H1 (cell line): ENCODE data around the gene TP53I3. TPM values are rescaled to one million over a fixed set of nuclear protein-coding genes. Genes with fewer than 3 reads are reported as not detected.

ENCODE experiments used
- ASH2L ChIP-seq: fragments of 200-600, 300-600 bp; sonication (generic); IDR thresholded peaks from one replicate; pipeline ENCODE4 v1.7.1; 2017; ENCODE audit warnings: low read length
- CBX8 ChIP-seq: fragments of 300-800, 300-1000 bp; sonication (generic); IDR thresholded peaks from 2 replicates; pipeline ENCODE4 v1.7.1; 2016; ENCODE audit warnings: low read depth, low read length, borderline replicate concordance
- CEBPB ChIP-seq: IDR thresholded peaks from 2 replicates; pipeline ENCODE4 v1.6.1; 2012; ENCODE audit warnings: low read depth, low read length
- CHD1 ChIP-seq: IDR thresholded peaks from 2 replicates; pipeline ENCODE4 v1.6.1; 2012; ENCODE audit warnings: low read depth, low read length, improper control_type of control experiment
- CHD7 ChIP-seq: fragments of 300-600 bp; sonication (generic); IDR thresholded peaks from 2 replicates; pipeline ENCODE4 v1.7.1; 2012; ENCODE audit warnings: low read length, moderate library complexity, mild to moderate bottlenecking, inconsistent platforms; ENCODE audit not compliant: insufficient replicate concordance
- CREB1 ChIP-seq: IDR thresholded peaks from 2 replicates; pipeline ENCODE4 v1.6.1; 2012; ENCODE audit warnings: inconsistent platforms
- CTCF ChIP-seq, 3 experiments: IDR thresholded peaks; 1 replicate in 2 of 3; 2 replicates in 1 of 3; pipeline versions ENCODE4 v1.5.1 to v1.6.1; 2011; ENCODE audit warnings: low read length in 3 of 3, mild to moderate bottlenecking in 3 of 3, inconsistent platforms in 2 of 3, low read depth in 1 of 3, moderate library complexity in 1 of 3; ENCODE audit not compliant: insufficient read depth in 1 of 3; ENCODE audit errors: control extremely low read depth in 1 of 3
- polyA plus RNA-seq, 7 experiments: library from polyadenylated mRNA; depleted of rRNA in 3 of 7; stranded (reverse) in 5 of 7; unstranded in 2 of 7; fragments of >200 nt in 5 of 7; fragments of 200-250 nt in 2 of 7; gene quantifications; 1 replicate in 5 of 7; 2 replicates in 1 of 7; 4 replicates in 1 of 7; pipeline versions ENCODE4 v1.2.1 to v1.2.3, GENCODE V29; 2011 to 2013; ENCODE audit warnings: missing spikeins in 2 of 7, mixed read lengths in 2 of 7
- total RNA-seq: library from RNA; stranded (reverse); fragmentation: NEBNext Ultra II Directional; extraction: Animal tissue kit (Norgen Biotek cat#: 25700); gene quantifications from 2 replicates; pipeline ENCODE4 v1.2.1, GENCODE V29; 2021

TP53I3 gene
- total and polyA plus RNA-seq, 2 of the 8 experiments (the other 6 are each of a cell fraction or from before 2014, with no cell fraction given) = 29.4 to 34.5 TPM

DNA sequence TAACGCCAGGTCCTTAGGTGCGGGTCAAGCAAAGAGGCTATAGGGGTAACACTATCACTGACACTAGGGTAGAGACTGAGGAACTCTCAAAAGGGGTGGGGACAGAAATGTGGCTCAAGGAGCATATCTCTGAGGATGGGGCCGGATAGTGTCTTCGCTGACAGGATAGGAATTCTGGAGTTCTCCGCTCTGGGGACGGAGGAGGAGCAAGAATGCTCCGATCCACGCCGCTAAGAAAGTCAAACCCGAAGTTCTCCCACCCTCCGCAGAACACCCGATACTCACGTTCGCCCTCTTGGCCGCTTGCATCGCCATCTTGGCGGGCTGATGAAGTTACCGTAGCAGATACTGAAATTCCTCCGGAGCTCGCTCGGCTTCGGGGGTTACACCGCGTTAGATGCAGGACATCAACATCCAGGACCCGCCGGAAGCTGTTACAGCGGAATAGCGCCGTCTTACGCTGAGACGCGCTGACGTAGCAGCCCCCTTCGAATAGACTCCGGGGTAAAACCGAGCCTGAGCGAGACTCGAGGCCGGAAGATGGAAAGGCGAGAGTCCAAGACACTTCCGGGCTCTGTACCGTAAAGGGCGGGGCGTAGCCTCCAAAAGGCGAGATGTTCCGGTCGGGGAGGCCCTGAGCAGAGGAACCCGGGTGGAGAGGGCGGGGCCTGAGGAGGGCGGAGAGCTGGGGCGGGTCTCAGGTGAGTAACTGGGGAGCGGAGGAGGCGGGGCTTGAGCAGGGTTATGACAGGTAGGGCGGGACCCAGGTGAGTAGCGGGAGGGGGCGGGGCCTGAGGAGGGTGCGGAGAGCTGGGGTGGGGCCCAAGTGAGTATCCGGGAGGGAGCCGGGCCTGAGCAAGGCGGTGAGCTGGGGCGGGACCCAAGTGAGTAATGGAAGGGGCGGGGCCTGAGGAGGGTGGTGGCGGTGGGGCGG, 8.5 kb downstream of the TP53I3 start, which contains the start of gene SF3B6 (continued):
- no peak for TF ChIP-seq CHD7
- TF ChIP-seq ASH2L = peak; percentile 96
- TF ChIP-seq CTCF (IDR thresholded peaks at IDR 0.05; ENCODE audit: control extremely low read depth in 1 of 3, insufficient read depth in 1 of 3, low read depth in 1 of 3, low read length in 3 of 3) = no peak
- no peak for TF ChIP-seq CBX8
- no peak for TF ChIP-seq CEBPB
- no peak for TF ChIP-seq CHD1
- peak; percentile 97 for TF ChIP-seq CREB1
